ENCODE data around the gene ARL2. TPM values are rescaled to one million over a fixed set of nuclear protein-coding genes. Genes with fewer than 3 reads are reported as not detected.
A peak's percentile ranks its signal among the peaks of the same experiment; 100 is the strongest.

ARL2 gene
- polyA plus RNA-seq, 1 donor (not counting 4 experiments of a cell fraction or from before 2014, with no cell fraction given) = 77.8 TPM

GRCh38 chr11:64969209-64969608 lies 44.8 kb upstream of the ARL2 start:
- Histone ChIP-seq H3K4me2 (ENCODE audit: control insufficient read depth, extremely low read depth, insufficient read depth, low read depth, low read length) (peak overlapping the region; percentile 58), H2AFZ (ENCODE audit: control insufficient read depth, low read length) (no peak overlapping the region), H3K9ac (ENCODE audit: control insufficient read depth, extremely low read depth, insufficient read depth, low read length) (peak overlapping the region; percentile 35), H4K20me1 (ENCODE audit: control insufficient read depth, extremely low read depth, insufficient read depth, low read length) (no peaks in the 10 kb centered on the region), H3K4me1 (ENCODE audit: control insufficient read depth, extremely low read depth, insufficient read depth, low read length) (peaks cover 22% of the 10 kb centered on the region), H3K9me3 (ENCODE audit: control insufficient read depth, low read depth, low read length) (no peaks in the 10 kb centered on the region), H3K79me2 (ENCODE audit: control insufficient read depth, insufficient read depth, low read length) (no peaks in the 10 kb centered on the region), H3K36me3 (ENCODE audit: control insufficient read depth in 2 of 2, extremely low read depth in 1 of 2, insufficient read depth in 2 of 2, low read length in 2 of 2) (no peaks in the 10 kb centered on the region), H3K9me1 (ENCODE audit: control insufficient read depth, extremely low read depth, insufficient read depth, low read length) (no peaks in the 10 kb centered on the region), H3K27ac (ENCODE audit: control insufficient read depth, insufficient read depth, low read length) (peak overlapping the region; percentile 89), H3K27me3 (ENCODE audit: control insufficient read depth, extremely low read depth, insufficient read depth, low read length) (no peaks in the 10 kb centered on the region), H3K4me3 (ENCODE audit: control insufficient read depth in 2 of 3, extremely low read depth in 1 of 3, insufficient read depth in 2 of 3, low read depth in 1 of 3, low read length in 3 of 3) (no peak overlapping the region)
- DNase-seq (ENCODE audit: low read depth, low spot score) = peak; percentile 38
- peak; percentile 69 for FAIRE-seq
- dilution Hi-C loops (cut with MboI; ENCODE audit: extremely low pct_ligation_motif_present, low sequenced_read_pairs) = no loop called here
- TF ChIP-seq CTCF (optimal IDR thresholded peaks at IDR 0.05 in 1 of 3, IDR thresholded peaks at IDR 0.05 in 1 of 3, conservative IDR thresholded peaks at IDR 0.05 in 1 of 3; ENCODE audit: extremely low read depth in 1 of 3, insufficient read depth in 2 of 3, low read length in 3 of 3) = no peak
- no peak for TF ChIP-seq EZH2 (IDR thresholded peaks at IDR 0.05; ENCODE audit: low read length)

GRCh38 chr11:64970731-64971151 lies 43.2 kb upstream of the ARL2 start:
- Histone ChIP-seq H2AFZ (ENCODE audit: control insufficient read depth, low read length) (no peak overlapping the region), H3K9me1 (ENCODE audit: control insufficient read depth, extremely low read depth, insufficient read depth, low read length) (no peaks in the 10 kb centered on the region), H3K27ac (ENCODE audit: control insufficient read depth, insufficient read depth, low read length) (peak overlapping the region; percentile 70), H3K27me3 (ENCODE audit: control insufficient read depth, extremely low read depth, insufficient read depth, low read length) (no peaks in the 10 kb centered on the region), H4K20me1 (ENCODE audit: control insufficient read depth, extremely low read depth, insufficient read depth, low read length) (no peaks in the 10 kb centered on the region), H3K36me3 (ENCODE audit: control insufficient read depth in 2 of 2, extremely low read depth in 1 of 2, insufficient read depth in 2 of 2, low read length in 2 of 2) (no peaks in the 10 kb centered on the region), H3K79me2 (ENCODE audit: control insufficient read depth, insufficient read depth, low read length) (no peaks in the 10 kb centered on the region), H3K4me3 (ENCODE audit: control insufficient read depth in 2 of 3, extremely low read depth in 1 of 3, insufficient read depth in 2 of 3, low read depth in 1 of 3, low read length in 3 of 3) (peak overlapping the region in 1 of 3 experiments; percentile 19), H3K4me2 (ENCODE audit: control insufficient read depth, extremely low read depth, insufficient read depth, low read depth, low read length) (peak overlapping the region; percentile 62), H3K4me1 (ENCODE audit: control insufficient read depth, extremely low read depth, insufficient read depth, low read length) (peaks cover 22% of the 10 kb centered on the region), H3K9me3 (ENCODE audit: control insufficient read depth, low read depth, low read length) (no peaks in the 10 kb centered on the region), H3K9ac (ENCODE audit: control insufficient read depth, extremely low read depth, insufficient read depth, low read length) (peak overlapping the region; percentile 41)
- TF ChIP-seq CTCF (optimal IDR thresholded peaks at IDR 0.05 in 1 of 3, IDR thresholded peaks at IDR 0.05 in 1 of 3, conservative IDR thresholded peaks at IDR 0.05 in 1 of 3; ENCODE audit: extremely low read depth in 1 of 3, insufficient read depth in 2 of 3, low read length in 3 of 3) = no peak
- TF ChIP-seq EZH2 (IDR thresholded peaks at IDR 0.05; ENCODE audit: low read length) = no peak
- DNase-seq (ENCODE audit: low read depth, low spot score) = peak; percentile 79
- dilution Hi-C loops (cut with MboI; ENCODE audit: extremely low pct_ligation_motif_present, low sequenced_read_pairs) = no loop called here
- FAIRE-seq = peak; percentile 96
